ENCODE measurements around the gene TFF3.

Gene TFF3

GRCh38 chr21:42278451-42279149 is 36.6 kb downstream of the TFF3 start:
- no peak for TF ChIP-seq CTCF (IDR thresholded peaks at IDR 0.05; ENCODE audit: control extremely low read depth, extremely low read depth, low read depth, missing control alignments)
- DNase-seq (ENCODE audit: extremely low spot score): no peak
- POLR2A ChIA-PET: no interaction called here
- CTCF ChIA-PET: interaction anchor here (0.9 to 1.5 kb wide), 4 partner anchors 19 to 281 kb away, joined by 3 to 5 read pairs (median 4); no protein-coding TSS in a partner anchor

GRCh38 chr21:42277593-42277992 is 37.6 kb downstream of the TFF3 start:
- ChIA-PET CTCF (no interaction called here), POLR2A (no interaction called here)
- no peak for TF ChIP-seq CTCF (IDR thresholded peaks at IDR 0.05; ENCODE audit: control extremely low read depth, extremely low read depth, low read depth, missing control alignments)

GRCh38 chr21:42276526-42277154 is 38.6 kb downstream of the TFF3 start:
- ChIA-PET CTCF (interaction anchor here (1.1 kb wide), 1 partner anchor 18 kb away, joined by 4 read pairs; no protein-coding TSS in a partner anchor), POLR2A (no interaction called here)

More at GRCh38 chr21:42277593-42277992, 37.6 kb downstream of the TFF3 start:
- DNase-seq (ENCODE audit: extremely low spot score): no peak

GRCh38 chr21:42276076-42276475 is 39.1 kb downstream of the TFF3 start:
- CTCF ChIA-PET: interaction anchor here (1.1 to 1.7 kb wide), 2 partner anchors 17 to 112 kb away, joined by 3 to 4 read pairs; no protein-coding TSS in a partner anchor
- DNase-seq (ENCODE audit: extremely low spot score): no peak
- POLR2A ChIA-PET: no interaction called here
- no peak for TF ChIP-seq CTCF (IDR thresholded peaks at IDR 0.05; ENCODE audit: control extremely low read depth, extremely low read depth, low read depth, missing control alignments)

More at GRCh38 chr21:42276526-42277154, 38.6 kb downstream of the TFF3 start:
- no peak for DNase-seq (ENCODE audit: extremely low spot score)
- no peak for TF ChIP-seq CTCF (IDR thresholded peaks at IDR 0.05; ENCODE audit: control extremely low read depth, extremely low read depth, low read depth, missing control alignments)

GRCh38 chr21:42272984-42273600 is 42.1 kb downstream of the TFF3 start:
- no peak for TF ChIP-seq CTCF (IDR thresholded peaks at IDR 0.05; ENCODE audit: control extremely low read depth, extremely low read depth, low read depth, missing control alignments)
- ChIA-PET POLR2A (no interaction called here), CTCF (interaction anchor here (1.0 to 4.0 kb wide), 3 partner anchors 11 to 125 kb away, joined by 3 to 24 read pairs (median 11); no protein-coding TSS in a partner anchor)
- no peak for DNase-seq (ENCODE audit: extremely low spot score)

GRCh38 chr21:42272109-42272962 is 42.9 kb downstream of the TFF3 start:
- ChIA-PET POLR2A (no interaction called here), CTCF (interaction anchor here (1.0 to 4.0 kb wide), 6 partner anchors 10 to 127 kb away, joined by 3 to 24 read pairs (median 8); no protein-coding TSS in a partner anchor)
- no peak for DNase-seq (ENCODE audit: extremely low spot score)
- no peak for TF ChIP-seq CTCF (IDR thresholded peaks at IDR 0.05; ENCODE audit: control extremely low read depth, extremely low read depth, low read depth, missing control alignments)
